ENCODE results near the gene BEGAIN. TPM values are rescaled to one million over a fixed set of nuclear protein-coding genes. Genes with fewer than 3 reads are reported as not detected.

The BEGAIN gene
- polyA plus RNA-seq, 2 of the 4 experiments (the other 2 are of a cell fraction): 1.4 to 3.7 TPM

- TF ChIP-seq GATA3 (IDR thresholded peaks at IDR 0.05; ENCODE audit: borderline replicate concordance) (no peak), EHF (CRISPR knock-in tag; IDR thresholded peaks at IDR 0.05) (no peak), HOXB5 (CRISPR knock-in tag; IDR thresholded peaks at IDR 0.05) (no peak), EP300 (IDR thresholded peaks at IDR 0.05) (no peak), HMGXB4 (CRISPR knock-in tag; IDR thresholded peaks at IDR 0.05; ENCODE audit: borderline replicate concordance) (no peak), SREBF2 (IDR thresholded peaks at IDR 0.05) (no peak), E2F6 (IDR thresholded peaks at IDR 0.05; ENCODE audit: borderline replicate concordance, low read depth) (no peak), ZFP36 (IDR thresholded peaks at IDR 0.05; ENCODE audit: borderline replicate concordance, partially characterized antibody) (no peak), NPAS2 (CRISPR knock-in tag; IDR thresholded peaks at IDR 0.05; ENCODE audit: borderline replicate concordance) (no peak)
- ChIA-PET POLR2A (no interaction called here), CTCF (interaction anchor here (0.8 to 2.9 kb wide), 5 partner anchors 17 to 243 kb away, joined by 3 to 14 read pairs (median 7); no protein-coding TSS in a partner anchor)
- 59% methylated on average over 12 of the region's 12 CpGs for WGBS (ENCODE audit: missing lambda C conversion rate)
- Histone ChIP-seq H3K9me3 (no peaks in the 10 kb centered on the region), H3K27ac (no peak overlapping the region), H3K4me1 (no peaks in the 10 kb centered on the region), H3K4me2 (no peak overlapping the region), H3K4me3 (no peak overlapping the region)
- no peak for ATAC-seq
- DNase-seq (ENCODE audit: low read depth in 1 of 2, low spot score in 1 of 2): no peak
- FAIRE-seq: no peak
These were observed 41.0 kb upstream of the BEGAIN start for GRCh38 chr14:100628225-100628624.

DNA sequence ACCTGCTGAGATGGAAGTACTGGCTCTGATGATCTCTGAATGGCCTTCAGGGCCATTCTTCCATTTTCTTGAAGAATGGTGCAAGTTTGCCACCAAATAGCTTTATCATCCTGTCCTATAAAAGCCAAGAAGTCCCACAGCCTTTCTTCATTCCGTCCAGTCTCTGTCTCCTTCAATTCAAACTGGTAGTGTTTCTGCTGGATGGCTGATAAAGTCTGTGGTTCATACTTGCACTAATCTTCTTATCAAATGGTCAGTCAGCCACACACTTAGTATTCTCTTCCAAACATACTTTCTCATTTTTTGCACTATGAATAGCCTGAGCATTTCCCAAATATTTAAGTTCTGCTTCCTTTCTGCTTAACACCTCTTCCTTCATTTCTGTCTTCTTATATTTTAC, 39.4 kb upstream of the BEGAIN start:
- no peak for TF ChIP-seq RNF2 (IDR thresholded peaks at IDR 0.05; ENCODE audit: borderline replicate concordance, low read depth)
- no peak for TF ChIP-seq FOSL2 (IDR thresholded peaks at IDR 0.05)
- no peak for TF ChIP-seq FOSL2 (CRISPR knock-in tag; IDR thresholded peaks at IDR 0.05)
- TF ChIP-seq MAFK (IDR thresholded peaks at IDR 0.05; ENCODE audit: partially characterized antibody): no peak
- TF ChIP-seq HOXB13 (CRISPR knock-in tag; IDR thresholded peaks at IDR 0.05; ENCODE audit: low read depth): no peak
- TF ChIP-seq, protein P1, sequence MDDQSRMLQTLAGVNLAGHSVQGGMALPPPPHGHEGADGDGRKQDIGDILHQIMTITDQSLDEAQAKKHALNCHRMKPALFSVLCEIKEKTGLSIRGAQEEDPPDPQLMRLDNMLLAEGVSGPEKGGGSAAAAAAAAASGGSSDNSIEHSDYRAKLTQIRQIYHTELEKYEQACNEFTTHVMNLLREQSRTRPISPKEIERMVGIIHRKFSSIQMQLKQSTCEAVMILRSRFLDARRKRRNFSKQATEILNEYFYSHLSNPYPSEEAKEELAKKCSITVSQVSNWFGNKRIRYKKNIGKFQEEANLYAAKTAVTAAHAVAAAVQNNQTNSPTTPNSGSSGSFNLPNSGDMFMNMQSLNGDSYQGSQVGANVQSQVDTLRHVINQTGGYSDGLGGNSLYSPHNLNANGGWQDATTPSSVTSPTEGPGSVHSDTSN (IDR thresholded peaks at IDR 0.05): no peak
- no peak for TF ChIP-seq CBX8 (IDR thresholded peaks at IDR 0.05)
- TF ChIP-seq RCOR1 (IDR thresholded peaks at IDR 0.05; ENCODE audit: low read depth, low read length): no peak
- TF ChIP-seq SMC3 (IDR thresholded peaks at IDR 0.05): no peak
- TF ChIP-seq HOXB5 (CRISPR knock-in tag; IDR thresholded peaks at IDR 0.05): no peak
- no peak for TF ChIP-seq EP300 (IDR thresholded peaks at IDR 0.05)
- no peak for TF ChIP-seq RARB (CRISPR knock-in tag; IDR thresholded peaks at IDR 0.05)
- no peak for TF ChIP-seq NPAS2 (CRISPR knock-in tag; IDR thresholded peaks at IDR 0.05; ENCODE audit: borderline replicate concordance)
- TF ChIP-seq, protein P2, sequence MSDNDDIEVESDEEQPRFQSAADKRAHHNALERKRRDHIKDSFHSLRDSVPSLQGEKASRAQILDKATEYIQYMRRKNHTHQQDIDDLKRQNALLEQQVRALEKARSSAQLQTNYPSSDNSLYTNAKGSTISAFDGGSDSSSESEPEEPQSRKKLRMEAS (IDR thresholded peaks at IDR 0.05): no peak
- TF ChIP-seq FOXS1 (CRISPR knock-in tag; IDR thresholded peaks at IDR 0.05): no peak
- no peak for TF ChIP-seq EHMT2 (IDR thresholded peaks at IDR 0.05; ENCODE audit: low read depth)
- no peak for TF ChIP-seq HEYL (CRISPR knock-in tag; IDR thresholded peaks at IDR 0.05)
- no peak overlapping the region for H3K27ac ChIP-seq
- ChIA-PET CTCF (interaction anchor here (1.4 to 2.9 kb wide), 6 partner anchors 9 to 242 kb away, joined by 3 to 14 read pairs (median 6); no protein-coding TSS in a partner anchor), POLR2A (no interaction called here)
- 20% methylated on average over 1 of the region's 1 CpG for WGBS (ENCODE audit: missing lambda C conversion rate)
- H3K4me2 ChIP-seq: no peak overlapping the region
- no peak overlapping the region for H3K4me3 ChIP-seq
- no peak for DNase-seq (ENCODE audit: low read depth in 1 of 2, low spot score in 1 of 2)
- H3K9me3 ChIP-seq: no peaks in the 10 kb centered on the region
- H3K4me1 ChIP-seq: no peaks in the 10 kb centered on the region
- no peak for FAIRE-seq
- no peak for ATAC-seq

All from A549 (cell line).